B cell (primary cell): ENCODE measurements around the gene ADGRF1. TPM values are rescaled to one million over a fixed set of nuclear protein-coding genes. Genes with fewer than 3 reads are reported as not detected.

Experiments
- ATAC-seq: fragments of 200-7000 bp; cut with Tn5 transposase; one replicate; pipeline ENCODE4 v1.10.0; 2021; ENCODE audit warnings: low read depth, mild to moderate bottlenecking, moderate number of reproducible peaks, moderate library complexity
- CTCF ChIA-PET: fragments of 350-600 bp; sonication (Branson Sonifier 250); formaldehyde crosslinking; loops from one replicate; lab custom pipeline; 2021; ENCODE audit warnings: antibody characterized with exemption, inconsistent platforms; lab: Charles Lee
- POLR2A ChIA-PET: fragments of 350-600 bp; sonication (Branson Sonifier 250); formaldehyde crosslinking; loops from one replicate; lab custom pipeline; 2021; ENCODE audit warnings: antibody characterized with exemption; lab: Charles Lee
- DNase-seq: peaks from one replicate; pipeline ENCODE4 v3.0.0; 2013
- H2AFZ ChIP-seq: 2 replicates; pipeline ENCODE4 v1.6.1; 2012; ENCODE audit warnings: mild to moderate bottlenecking, low read depth, low read length; ENCODE audit not compliant: insufficient read depth, poor library complexity, severe bottlenecking
- H3K27ac ChIP-seq, 2 donors: 1 replicate in 1 of 2; 2 replicates in 1 of 2; pipeline ENCODE4 v1.5.1; 2012 to 2013; ENCODE audit warnings: low read length in 2 of 2, mild to moderate bottlenecking in 2 of 2, moderate library complexity in 1 of 2
- H3K27me3 ChIP-seq, 4 experiments: fragments of 200-600 bp in 1 of 4; sonication (generic) in 1 of 4; replicated peaks in 1 of 4; 1 replicate in 2 of 4; 2 replicates in 2 of 4; pipeline versions ENCODE4 v1.6.1 to v1.7.0; 2013 to 2016; ENCODE audit warnings: low read length in 3 of 4, mild to moderate bottlenecking in 2 of 4, mixed read lengths in 1 of 4, moderate library complexity in 1 of 4; ENCODE audit not compliant: insufficient read depth in 4 of 4, control insufficient read depth in 3 of 4; ENCODE audit errors: control extremely low read depth in 1 of 4
- H3K36me3 ChIP-seq, 2 experiments: replicated peaks in 1 of 2; 1 replicate in 1 of 2; 2 replicates in 1 of 2; pipeline versions ENCODE4 v1.6.1 to v1.7.1; 2013; ENCODE audit warnings: low read length in 1 of 2; ENCODE audit not compliant: insufficient read depth in 2 of 2, control insufficient read depth in 1 of 2; ENCODE audit errors: control extremely low read depth in 1 of 2, extremely low read depth in 1 of 2
- H3K4me1 ChIP-seq, 2 donors: fragments of 200-600 bp in 1 of 2; sonication (generic) in 1 of 2; 1 replicate in 1 of 2; 2 replicates in 1 of 2; pipeline versions ENCODE4 v1.5.1 to v1.6.1; 2013 to 2017; ENCODE audit warnings: low read length in 2 of 2; ENCODE audit not compliant: control insufficient read depth in 2 of 2, insufficient read depth in 2 of 2
- H3K4me2 ChIP-seq: replicated peaks from 2 replicates; pipeline ENCODE3; 2012; ENCODE audit warnings: mild to moderate bottlenecking, low read depth, low read length; ENCODE audit not compliant: poor library complexity, severe bottlenecking
- H3K4me3 ChIP-seq, 5 experiments: fragments of 200-600 bp in 1 of 5; sonication (generic) in 1 of 5; 1 replicate in 3 of 5; 2 replicates in 2 of 5; pipeline versions ENCODE4 v1.5.1 to v1.7.0; 2011 to 2016; ENCODE audit warnings: low read length in 4 of 5, mild to moderate bottlenecking in 4 of 5, low read depth in 2 of 5, control low read depth in 1 of 5, moderate library complexity in 1 of 5; ENCODE audit not compliant: insufficient read depth in 1 of 5; ENCODE audit errors: control extremely low read depth in 1 of 5, extremely low read depth in 1 of 5
- H3K79me2 ChIP-seq: fragments of 200-600 bp; sonication (generic); one replicate; pipeline ENCODE4 v1.6.0; 2016; ENCODE audit warnings: low read length; ENCODE audit not compliant: control insufficient read depth, insufficient read depth
- H3K9ac ChIP-seq: fragments of 200-600 bp; sonication (generic); 2 replicates; pipeline ENCODE4 v1.6.1; 2017; ENCODE audit warnings: mild to moderate bottlenecking, low read length, moderate library complexity
- H3K9me3 ChIP-seq, 3 donors: one replicate each; pipeline versions ENCODE4 v1.6.1 to v1.7.1; 2013; ENCODE audit warnings: low read length in 2 of 3; ENCODE audit not compliant: control insufficient read depth in 2 of 3, insufficient read depth in 1 of 3; ENCODE audit errors: control extremely low read depth in 1 of 3
- H4K20me1 ChIP-seq: 2 replicates; pipeline ENCODE4 v1.6.0; 2012; ENCODE audit warnings: mild to moderate bottlenecking, low read length; ENCODE audit not compliant: insufficient read depth, control insufficient read depth, poor library complexity, severe bottlenecking
- H3K27ac Mint-ChIP-seq: one replicate; pipeline ENCODE4 v1.8.0; 2021; ENCODE audit warnings: mixed read lengths
- H3K27me3 Mint-ChIP-seq: one replicate; pipeline ENCODE4 v1.8.0; 2021; ENCODE audit warnings: mixed read lengths
- H3K4me1 Mint-ChIP-seq: one replicate; pipeline ENCODE4 v1.8.0; 2021; ENCODE audit warnings: mixed read lengths
- H3K4me3 Mint-ChIP-seq: one replicate; pipeline ENCODE4 v1.8.0; 2021; ENCODE audit warnings: mixed read lengths
- H3K9me3 Mint-ChIP-seq: one replicate; pipeline ENCODE4 v1.8.0; 2022; ENCODE audit warnings: mixed read lengths; ENCODE audit not compliant: insufficient read depth
- EZH2 ChIP-seq: IDR thresholded peaks from 2 replicates; pipeline ENCODE4 v1.6.1; 2012; ENCODE audit warnings: borderline replicate concordance, low read depth, mild to moderate bottlenecking, moderate library complexity, low read length; ENCODE audit not compliant: insufficient read depth, poor library complexity, severe bottlenecking
- WGBS: methylation state at CpG from one replicate; pipeline ENCODE4 v1.1.5; 2013; ENCODE audit warnings: missing lambda C conversion rate; ENCODE audit not compliant: insufficient coverage; 5-methylcytosine and 5-hydroxymethylcytosine counted together
- intact Hi-C: fragments of 100-400 bp; cut with micrococcal nuclease; formaldehyde crosslinking; loops from one replicate; pipeline ENCODE4 v1.10.0; 2022
- polyA plus RNA-seq: library from polyadenylated mRNA; depleted of rRNA; stranded (reverse); fragments of >200 nt; gene quantifications from 2 replicates; pipeline ENCODE4 v1.2.3, GENCODE V29; 2012
- total RNA-seq, 2 donors: library from RNA; stranded (reverse); fragments of 120-200 nt in 1 of 2; gene quantifications; 1 replicate in 1 of 2; 2 replicates in 1 of 2; pipeline versions ENCODE4 v1.2.3 to v1.2.4, GENCODE V29; 2013 to 2022
- TF ChIP-seq, protein P1 (sequence below): fragments of 200-600 bp; IDR thresholded peaks from one replicate; pipeline ENCODE4 v1.8.0; 2022; ENCODE audit warnings: antibody characterized with exemption, mild to moderate bottlenecking

The ADGRF1 gene
- total and polyA plus RNA-seq, 2 donors (not counting 1 experiment from before 2014, with no cell fraction given), result not detected

DNA sequence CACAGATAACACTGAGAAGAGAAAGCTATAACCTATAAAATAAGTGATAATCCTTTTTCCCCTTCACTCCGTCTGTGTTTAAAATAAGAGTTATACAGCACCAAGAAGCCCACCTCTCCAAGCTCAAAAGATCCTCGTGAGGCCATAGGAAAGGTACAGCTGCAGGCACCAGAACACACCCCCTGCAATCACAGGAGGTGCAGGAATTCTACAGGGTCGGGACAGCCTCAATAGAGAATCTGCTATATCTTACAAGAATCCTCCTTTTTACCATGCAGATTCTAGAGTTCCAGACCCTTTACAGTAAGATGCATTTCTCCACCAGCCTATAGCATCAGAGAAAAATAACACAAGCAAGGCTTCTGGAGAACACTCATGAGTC lies 5.0 kb upstream of the ADGRF1 start:
- Mint-ChIP-seq H3K27ac (no peak overlapping the region), H3K9me3 (no peaks in the 10 kb centered on the region), H3K4me1 (peaks cover 2% of the 10 kb centered on the region), H3K4me3 (no peak overlapping the region), H3K27me3 (peaks cover 11% of the 10 kb centered on the region)
- no peak overlapping the region for H3K4me3 ChIP-seq
- intact Hi-C loops, result loop anchor here (2.0 to 10.0 kb wide), 3 partner anchors 202 to 826 kb away; no protein-coding TSS in a partner anchor
- DNase-seq (no peak), ATAC-seq (no peak)
- no peaks in the 10 kb centered on the region for H3K9me3 ChIP-seq
- no peak overlapping the region for H3K4me2 ChIP-seq
- no peaks in the 10 kb centered on the region for H3K27me3 ChIP-seq
- H2AFZ ChIP-seq, result no peak overlapping the region
- no peaks in the 10 kb centered on the region for H4K20me1 ChIP-seq
- H3K4me1 ChIP-seq, result no peaks in the 10 kb centered on the region
- TF ChIP-seq, protein P1, sequence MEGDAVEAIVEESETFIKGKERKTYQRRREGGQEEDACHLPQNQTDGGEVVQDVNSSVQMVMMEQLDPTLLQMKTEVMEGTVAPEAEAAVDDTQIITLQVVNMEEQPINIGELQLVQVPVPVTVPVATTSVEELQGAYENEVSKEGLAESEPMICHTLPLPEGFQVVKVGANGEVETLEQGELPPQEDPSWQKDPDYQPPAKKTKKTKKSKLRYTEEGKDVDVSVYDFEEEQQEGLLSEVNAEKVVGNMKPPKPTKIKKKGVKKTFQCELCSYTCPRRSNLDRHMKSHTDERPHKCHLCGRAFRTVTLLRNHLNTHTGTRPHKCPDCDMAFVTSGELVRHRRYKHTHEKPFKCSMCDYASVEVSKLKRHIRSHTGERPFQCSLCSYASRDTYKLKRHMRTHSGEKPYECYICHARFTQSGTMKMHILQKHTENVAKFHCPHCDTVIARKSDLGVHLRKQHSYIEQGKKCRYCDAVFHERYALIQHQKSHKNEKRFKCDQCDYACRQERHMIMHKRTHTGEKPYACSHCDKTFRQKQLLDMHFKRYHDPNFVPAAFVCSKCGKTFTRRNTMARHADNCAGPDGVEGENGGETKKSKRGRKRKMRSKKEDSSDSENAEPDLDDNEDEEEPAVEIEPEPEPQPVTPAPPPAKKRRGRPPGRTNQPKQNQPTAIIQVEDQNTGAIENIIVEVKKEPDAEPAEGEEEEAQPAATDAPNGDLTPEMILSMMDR, result no peak
- TF ChIP-seq EZH2, result no peak
- WGBS, result 83% methylated on average over 2 of the region's 3 CpGs
- H3K36me3 ChIP-seq, result no peaks in the 10 kb centered on the region
- H3K27ac ChIP-seq, result no peak overlapping the region
- POLR2A ChIA-PET, result no interaction called here
- no peaks in the 10 kb centered on the region for H3K79me2 ChIP-seq
- no peak overlapping the region for H3K9ac ChIP-seq
- CTCF ChIA-PET, result interaction anchor here (1.0 to 2.3 kb wide), 3 partner anchors 15 to 24 kb away, joined by 3 to 8 read pairs (median 3); no protein-coding TSS in a partner anchor

DNA sequence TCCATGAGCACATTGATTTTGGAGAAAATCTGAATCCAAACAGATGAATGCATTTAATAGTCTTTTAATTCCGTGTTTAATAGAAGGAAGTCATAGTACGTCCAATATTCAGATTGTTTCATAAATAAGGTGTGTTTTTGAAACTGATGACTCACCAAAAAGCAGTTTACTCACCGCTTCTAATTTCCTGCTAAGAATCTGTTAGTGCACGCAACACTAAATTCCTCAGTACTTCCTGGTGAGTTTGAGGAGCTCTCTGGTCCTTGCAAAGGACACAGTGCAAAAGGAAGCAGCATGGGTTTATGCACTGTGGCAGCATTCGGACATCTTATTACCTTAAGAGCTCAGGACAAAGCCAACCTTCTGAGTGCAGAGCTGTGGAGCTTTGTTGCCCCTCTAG lies 2.3 kb upstream of the ADGRF1 start:
- no peaks in the 10 kb centered on the region for H3K9me3 ChIP-seq
- peaks cover 11% of the 10 kb centered on the region for H3K27me3 Mint-ChIP-seq
- DNase-seq, result no peak
- POLR2A ChIA-PET, result no interaction called here
- no peak overlapping the region for H2AFZ ChIP-seq
- H3K9me3 Mint-ChIP-seq, result no peaks in the 10 kb centered on the region
- H3K36me3 ChIP-seq, result no peaks in the 10 kb centered on the region
- H3K27ac ChIP-seq, result no peak overlapping the region
- TF ChIP-seq EZH2, result no peak
- TF ChIP-seq, protein P1, result no peak
- H3K27ac Mint-ChIP-seq, result no peak overlapping the region
- no peak overlapping the region for H3K4me2 ChIP-seq
- H3K9ac ChIP-seq, result no peak overlapping the region
- H3K4me1 Mint-ChIP-seq, result peaks cover 2% of the 10 kb centered on the region
- no peak for ATAC-seq
- no peaks in the 10 kb centered on the region for H3K79me2 ChIP-seq
- intact Hi-C loops, result loop anchor here (10.0 kb wide), 1 partner anchor 200 kb away; no protein-coding TSS in a partner anchor
- no peaks in the 10 kb centered on the region for H3K27me3 ChIP-seq
- no peak overlapping the region for H3K4me3 Mint-ChIP-seq
- no peak overlapping the region for H3K4me3 ChIP-seq
- H3K4me1 ChIP-seq, result no peaks in the 10 kb centered on the region
- WGBS, result 55% methylated on average over 4 of the region's 5 CpGs
- H4K20me1 ChIP-seq, result no peaks in the 10 kb centered on the region
- CTCF ChIA-PET, result no interaction called here
